ENCODE measurements around the gene BAX. TPM values are rescaled to one million over a fixed set of nuclear protein-coding genes. Genes with fewer than 3 reads are reported as not detected.

BAX gene
- total RNA-seq, 1 donor from 2014 or later = 141 TPM

- Mint-ChIP-seq H3K36me3 (ENCODE audit: insufficient read depth) (peaks cover 13% of the 10 kb centered on the region), H3K27ac (no peak overlapping the region), H3K4me3 (ENCODE audit: low read depth) (no peak overlapping the region), H3K4me1 (ENCODE audit: low read depth) (peaks cover 9% of the 10 kb centered on the region), H3K27me3 (no peaks in the 10 kb centered on the region), H3K9me3 (ENCODE audit: low read depth) (no peaks in the 10 kb centered on the region)
- no peak for DNase-seq (ENCODE audit: low spot score, unreplicated experiment)
- no peak for TF ChIP-seq CTCF (IDR thresholded peaks at IDR 0.05; ENCODE audit: unreplicated experiment)
Measured at GRCh38 chr19:48988860-48989259, 34.2 kb downstream of the BAX start.

GRCh38 chr19:48989701-48990291 lies 35.1 kb downstream of the BAX start:
- Mint-ChIP-seq H3K4me1 (ENCODE audit: low read depth) (peaks cover 14% of the 10 kb centered on the region), H3K27ac (no peak overlapping the region), H3K9me3 (ENCODE audit: low read depth) (no peaks in the 10 kb centered on the region), H3K27me3 (no peaks in the 10 kb centered on the region), H3K4me3 (ENCODE audit: low read depth) (no peak overlapping the region), H3K36me3 (ENCODE audit: insufficient read depth) (peaks cover 13% of the 10 kb centered on the region)
- TF ChIP-seq CTCF (IDR thresholded peaks at IDR 0.05; ENCODE audit: unreplicated experiment) = no peak
- DNase-seq (ENCODE audit: low spot score, unreplicated experiment) = no peak

- peaks cover 18% of the 10 kb centered on the region for H3K4me1 Mint-ChIP-seq (ENCODE audit: low read depth)
- H3K27ac Mint-ChIP-seq = peak overlapping the region; percentile 26
- TF ChIP-seq CTCF (IDR thresholded peaks at IDR 0.05; ENCODE audit: unreplicated experiment) = no peak
- no peaks in the 10 kb centered on the region for H3K9me3 Mint-ChIP-seq (ENCODE audit: low read depth)
- no peak for DNase-seq (ENCODE audit: low spot score, unreplicated experiment)
- H3K36me3 Mint-ChIP-seq (ENCODE audit: insufficient read depth) = peaks cover 10% of the 10 kb centered on the region
- H3K4me3 Mint-ChIP-seq (ENCODE audit: low read depth) = no peak overlapping the region
- H3K27me3 Mint-ChIP-seq = no peaks in the 10 kb centered on the region
Measured at GRCh38 chr19:48990400-48990799, 35.7 kb downstream of the BAX start.

GRCh38 chr19:48991011-48991609 lies 36.4 kb downstream of the BAX start:
- no peak overlapping the region for H3K4me3 Mint-ChIP-seq (ENCODE audit: low read depth)
- H3K27ac Mint-ChIP-seq = no peak overlapping the region
- no peak for TF ChIP-seq CTCF (IDR thresholded peaks at IDR 0.05; ENCODE audit: unreplicated experiment)
- peaks cover 18% of the 10 kb centered on the region for H3K4me1 Mint-ChIP-seq (ENCODE audit: low read depth)
- H3K27me3 Mint-ChIP-seq = no peaks in the 10 kb centered on the region
- DNase-seq (ENCODE audit: low spot score, unreplicated experiment) = no peak
- no peaks in the 10 kb centered on the region for H3K9me3 Mint-ChIP-seq (ENCODE audit: low read depth)
- peaks cover 10% of the 10 kb centered on the region for H3K36me3 Mint-ChIP-seq (ENCODE audit: insufficient read depth)

- no peak for TF ChIP-seq CTCF (IDR thresholded peaks at IDR 0.05; ENCODE audit: unreplicated experiment)
- Mint-ChIP-seq H3K27me3 (no peaks in the 10 kb centered on the region), H3K4me1 (ENCODE audit: low read depth) (peaks cover 18% of the 10 kb centered on the region), H3K9me3 (ENCODE audit: low read depth) (no peaks in the 10 kb centered on the region), H3K27ac (peak overlapping the region; percentile 96), H3K4me3 (ENCODE audit: low read depth) (peak overlapping the region; percentile 99), H3K36me3 (ENCODE audit: insufficient read depth) (peaks cover 10% of the 10 kb centered on the region)
- DNase-seq (ENCODE audit: low spot score, unreplicated experiment) = no peak
Measured at GRCh38 chr19:48991873-48992580, 37.4 kb downstream of the BAX start.
